HG02798 (cell line): ENCODE data around the gene RNF44.

Source experiments
- ATAC-seq: cut with Tn5 transposase; IDR thresholded peaks from one replicate; pipeline ENCODE4 v1.9.1; 2021; ENCODE audit warnings: mild to moderate bottlenecking; ENCODE audit not compliant: unreplicated experiment, poor library complexity

The RNF44 gene

DNA sequence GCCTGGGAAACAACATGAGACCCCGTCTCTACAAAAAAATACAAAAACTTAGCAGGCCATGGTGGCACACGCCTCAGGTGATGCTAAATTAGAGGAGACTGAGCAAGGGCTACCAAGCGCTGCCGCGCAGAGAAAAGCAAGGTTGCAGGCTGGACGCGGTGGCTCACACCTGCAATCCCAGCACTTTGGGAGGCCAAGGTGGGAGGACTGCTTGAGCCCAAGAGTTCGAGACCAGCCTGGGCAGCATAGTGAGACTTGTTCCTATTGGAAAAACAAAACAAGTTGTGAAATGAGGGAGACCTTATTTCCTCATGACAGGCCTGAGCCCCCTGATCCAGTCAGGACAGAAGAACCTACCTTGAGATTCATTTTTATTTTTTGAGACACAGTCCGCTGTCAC is 11.5 kb downstream of the RNF44 start:
- no peak for ATAC-seq

DNA sequence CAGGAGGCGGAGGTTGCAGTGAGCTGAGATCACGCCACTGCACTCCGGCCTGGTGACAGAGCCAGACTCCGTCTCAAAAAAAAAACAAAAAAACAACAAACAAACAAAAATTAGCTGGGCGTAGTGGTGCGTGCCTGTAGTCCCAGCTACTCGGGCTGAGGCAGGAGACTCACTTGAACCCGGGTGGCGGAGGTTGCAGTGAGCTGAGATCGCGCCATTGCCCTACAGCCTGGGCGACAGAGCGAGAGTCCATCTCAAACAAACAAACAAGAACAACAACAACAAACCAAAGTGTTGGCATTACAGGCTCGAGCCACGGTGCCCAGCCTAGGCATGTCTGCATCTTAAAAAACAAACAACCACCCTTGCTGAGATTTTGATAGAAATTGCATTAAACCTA is 12.2 kb downstream of the RNF44 start:
- no peak for ATAC-seq

DNA sequence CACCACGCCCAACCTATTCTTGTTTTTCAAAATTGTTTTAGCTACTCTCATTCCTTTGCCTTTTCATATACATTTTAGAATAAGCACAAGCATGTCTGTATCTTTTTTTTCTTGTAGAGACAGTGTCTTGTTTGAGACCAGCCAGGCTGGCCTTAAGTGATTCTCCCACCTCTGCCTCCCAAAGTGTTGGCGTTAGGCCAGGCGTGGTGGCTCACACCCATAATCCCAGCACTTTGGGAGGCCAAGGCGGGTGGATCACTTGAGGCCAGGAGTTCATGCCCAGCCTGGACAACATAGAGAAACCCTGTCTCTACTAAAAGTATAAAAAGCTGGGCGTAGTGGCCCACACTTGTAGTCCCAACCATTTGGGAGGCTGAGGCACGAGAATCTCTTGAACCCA is 13.1 kb downstream of the RNF44 start:
- ATAC-seq, result no peak

DNA sequence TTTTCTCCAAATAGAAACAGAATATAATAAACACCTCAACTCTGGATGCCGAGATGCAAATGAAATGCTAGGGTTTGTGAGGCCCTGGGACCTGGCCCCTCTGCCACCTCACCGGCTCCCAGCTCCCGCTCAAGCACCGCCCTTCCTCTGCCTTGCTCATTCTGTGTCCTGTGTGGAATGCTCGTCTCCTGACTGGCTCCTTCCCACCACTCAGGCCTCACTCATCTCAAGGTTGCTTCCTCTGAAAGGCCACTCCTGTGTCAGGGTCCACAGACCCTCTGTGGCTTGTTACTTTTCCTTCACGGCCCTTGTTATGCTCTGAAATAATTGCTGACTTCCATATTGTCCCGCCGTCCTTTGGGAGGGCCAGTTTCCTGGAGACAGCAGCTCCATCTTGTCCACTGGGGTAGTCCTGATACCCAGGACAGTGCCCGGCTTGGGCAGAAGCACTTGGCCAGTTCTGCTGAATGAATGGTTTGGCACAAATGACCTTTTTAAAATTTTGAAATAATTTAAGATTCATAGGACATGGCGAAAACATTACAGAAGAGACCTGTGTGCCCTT is 15.4 kb downstream of the RNF44 start:
- no peak for ATAC-seq

DNA sequence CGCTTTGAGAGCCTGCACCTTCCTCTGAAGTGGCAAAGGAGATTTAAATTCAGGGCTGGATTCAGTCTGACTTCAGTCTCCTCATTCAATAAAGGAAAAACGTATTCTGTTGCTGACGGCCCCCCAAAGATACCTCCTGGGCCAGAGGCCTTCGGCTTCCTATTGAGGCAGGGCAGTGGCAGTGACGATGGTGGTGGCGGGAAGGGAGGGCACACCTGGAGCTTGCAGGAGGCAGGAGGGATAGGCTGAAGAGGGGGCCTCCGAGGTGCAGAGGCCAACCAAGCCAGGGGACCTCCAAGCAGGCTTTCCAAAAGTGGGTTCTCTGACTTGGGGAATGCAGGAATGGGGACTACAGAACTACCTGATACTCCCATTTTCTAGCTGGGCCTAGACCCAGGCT is 15.9 kb downstream of the RNF44 start:
- no peak for ATAC-seq

DNA sequence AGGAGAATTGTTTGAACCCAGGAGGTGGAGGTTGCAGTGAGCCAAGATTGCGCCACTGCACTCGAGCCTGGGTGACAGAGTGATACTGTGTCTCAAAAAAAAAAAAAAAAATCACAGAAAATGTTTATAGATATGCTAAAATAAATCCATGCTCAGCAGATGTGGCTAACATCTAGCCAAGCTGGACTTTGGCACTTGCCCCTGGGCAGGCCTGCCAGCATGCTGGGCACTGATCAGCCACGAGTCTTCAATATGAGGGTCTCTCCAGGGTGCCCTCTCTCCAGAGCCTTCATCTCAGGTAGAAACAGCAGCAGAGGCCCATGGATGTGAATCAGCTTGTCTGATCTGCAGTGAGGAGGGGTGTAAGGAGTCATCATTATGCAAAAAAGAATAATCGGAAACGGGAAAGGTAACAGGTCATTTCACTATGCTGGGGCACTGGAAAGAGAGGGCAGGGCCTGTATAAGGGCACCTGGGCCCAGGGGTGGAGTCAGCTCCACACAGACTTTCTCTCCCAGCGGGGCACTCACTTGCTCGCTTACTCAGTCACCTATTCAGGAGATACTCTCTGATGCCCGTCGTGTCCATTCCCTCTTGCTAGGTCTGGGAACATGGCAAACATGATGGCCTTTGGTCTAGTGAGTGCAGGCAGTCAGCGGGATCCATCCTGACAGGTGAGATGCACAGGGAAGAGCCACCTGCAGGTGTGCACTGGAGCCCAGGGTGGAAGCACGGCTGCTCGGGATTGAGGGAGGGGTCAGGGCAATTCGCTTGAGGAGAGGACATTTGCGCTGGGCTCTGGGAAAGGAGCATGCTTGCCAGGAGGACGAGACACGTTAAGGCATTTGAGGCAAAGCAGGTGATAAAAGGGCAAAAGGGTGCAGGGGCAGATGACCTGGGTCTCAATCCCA is 17.1 kb downstream of the RNF44 start:
- no peak for ATAC-seq

DNA sequence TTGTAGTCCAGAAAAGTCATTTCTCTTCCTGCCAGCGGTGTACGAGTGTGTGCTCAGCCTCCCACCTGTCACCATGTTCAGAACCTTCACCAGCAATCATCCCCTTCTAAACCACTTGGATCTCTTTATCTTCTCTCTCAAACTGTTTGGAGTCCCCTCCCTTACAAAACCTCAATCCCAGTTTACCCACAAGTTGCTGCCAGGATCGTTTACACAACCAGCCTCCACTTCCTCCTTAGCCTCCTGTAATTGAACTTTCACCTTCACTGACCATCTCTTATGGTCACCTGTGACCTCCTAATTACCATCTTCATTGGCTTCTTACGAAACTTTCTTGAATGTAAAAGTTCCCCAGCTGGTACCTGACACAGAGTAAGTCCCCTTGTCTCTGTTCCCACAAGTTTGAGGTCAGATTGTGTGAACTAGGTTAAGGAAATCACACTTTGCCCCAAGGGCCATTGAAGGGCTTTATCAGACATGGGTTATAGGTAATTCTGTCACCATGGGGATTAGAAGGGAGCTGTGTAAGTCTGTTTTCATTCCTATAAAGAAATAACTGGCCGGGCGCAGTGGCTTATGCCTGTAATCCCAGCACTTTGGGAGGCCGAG is 20.0 kb downstream of the RNF44 start:
- no peak for ATAC-seq

DNA sequence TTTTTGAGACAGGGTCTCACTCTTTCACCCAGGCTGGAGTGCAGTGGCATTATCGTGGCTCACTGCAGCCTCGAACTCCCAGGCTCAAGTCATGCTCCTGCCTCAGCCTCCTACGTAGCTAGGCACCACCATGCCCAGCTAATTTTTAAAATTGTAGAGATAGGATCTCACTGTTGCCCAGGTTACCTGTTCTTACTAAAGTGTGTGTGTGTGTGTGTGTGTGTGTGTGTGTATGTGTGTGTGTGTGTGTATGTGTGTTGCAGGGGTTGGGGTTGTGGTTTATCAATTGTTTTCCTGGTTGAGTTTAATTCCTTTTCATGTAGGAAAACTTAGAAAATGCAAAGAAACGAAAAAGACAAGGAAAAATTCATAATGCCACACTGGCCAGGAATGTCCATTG is 21.8 kb downstream of the RNF44 start:
- no peak for ATAC-seq

DNA sequence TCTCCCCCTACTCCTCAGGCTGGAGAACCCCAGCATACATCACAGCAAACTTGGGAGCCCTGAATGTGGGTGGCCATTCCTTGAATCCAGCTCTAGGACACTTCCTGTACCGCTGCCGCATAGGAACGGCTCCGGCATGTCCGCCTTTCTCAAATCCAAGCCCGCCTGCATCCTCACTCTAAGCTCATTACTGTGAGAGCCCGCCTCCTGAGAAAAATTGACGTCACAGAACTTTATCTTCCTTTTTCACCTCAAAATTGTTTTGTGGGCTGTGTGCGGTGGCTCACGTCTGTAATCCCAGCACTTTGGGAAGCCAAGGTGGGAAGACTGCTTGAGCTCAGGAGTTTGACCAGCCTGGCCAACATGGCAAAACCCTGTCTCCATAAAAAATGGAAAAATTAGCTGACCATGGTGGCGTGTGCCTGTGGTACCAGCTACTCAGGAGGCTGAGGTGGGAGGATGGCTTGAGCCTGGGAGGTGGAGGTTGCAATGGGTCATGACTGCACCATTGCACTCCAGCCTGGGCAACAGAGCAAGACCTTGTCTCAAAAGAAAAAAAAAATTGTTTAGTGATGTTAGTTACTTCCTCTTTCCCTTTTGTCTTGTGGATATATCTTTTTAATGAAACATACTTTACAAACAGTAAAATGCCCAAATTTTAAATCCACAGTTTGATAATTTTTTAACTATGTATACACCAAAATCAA is 22.8 kb downstream of the RNF44 start:
- ATAC-seq, result no peak

DNA sequence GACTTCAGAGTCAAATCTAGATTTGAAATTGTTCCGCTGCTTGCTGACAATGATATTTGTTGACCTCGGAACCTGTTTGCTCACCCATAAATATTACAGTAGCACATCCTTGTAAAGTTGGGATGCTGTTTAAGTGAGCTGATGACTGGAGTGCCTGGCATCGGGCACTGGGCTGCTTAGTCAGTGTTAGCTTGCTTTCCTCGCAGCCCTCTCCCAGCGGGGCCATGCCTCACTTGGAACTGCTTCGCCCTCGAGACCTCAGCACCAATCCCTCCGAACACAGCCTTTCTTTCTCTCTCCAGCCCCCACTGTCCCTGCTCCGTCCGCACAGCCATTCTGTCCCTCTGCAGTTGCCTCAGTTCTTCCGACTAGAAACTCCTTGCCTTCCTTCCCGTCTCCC is 23.4 kb downstream of the RNF44 start:
- no peak for ATAC-seq

DNA sequence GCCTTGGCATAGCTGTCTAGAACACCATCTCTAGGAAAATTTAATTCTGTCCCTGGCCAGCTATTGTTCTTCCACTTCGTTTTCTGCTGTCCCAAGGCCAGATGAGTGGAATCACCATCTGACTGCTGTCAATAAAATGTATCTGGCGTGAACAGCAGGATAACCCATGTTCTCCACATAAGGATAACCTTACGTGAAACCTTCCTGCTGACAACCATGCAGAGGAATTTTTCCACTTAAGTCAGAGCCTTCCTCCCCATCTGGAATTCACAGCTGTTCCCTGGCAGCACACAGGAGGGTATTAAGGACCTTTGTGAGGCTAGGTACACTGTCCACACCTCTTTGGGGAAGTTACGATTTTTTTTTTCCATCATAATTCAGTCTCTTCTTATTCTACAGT is 28.6 kb downstream of the RNF44 start:
- ATAC-seq, result no peak

DNA sequence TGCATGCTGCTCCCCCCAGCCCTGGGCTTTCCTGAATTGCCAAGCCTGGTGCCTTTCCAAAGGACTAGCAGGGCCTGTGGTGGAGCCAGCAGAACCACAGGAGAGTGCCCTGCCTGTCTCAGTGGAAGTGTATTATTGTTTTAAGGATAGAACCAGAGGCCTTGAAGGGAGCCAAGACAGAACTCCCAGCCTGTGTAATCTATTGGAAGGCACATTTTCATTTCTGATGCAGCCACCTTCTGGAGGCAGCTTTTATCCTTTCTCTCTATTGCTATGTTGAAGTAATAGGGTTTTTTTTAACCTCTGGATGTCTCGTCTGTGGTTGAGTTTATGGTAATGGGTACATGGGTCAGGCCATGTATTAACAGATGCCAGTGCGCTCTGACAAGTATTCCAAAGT is 29.3 kb downstream of the RNF44 start:
- ATAC-seq, result no peak

DNA sequence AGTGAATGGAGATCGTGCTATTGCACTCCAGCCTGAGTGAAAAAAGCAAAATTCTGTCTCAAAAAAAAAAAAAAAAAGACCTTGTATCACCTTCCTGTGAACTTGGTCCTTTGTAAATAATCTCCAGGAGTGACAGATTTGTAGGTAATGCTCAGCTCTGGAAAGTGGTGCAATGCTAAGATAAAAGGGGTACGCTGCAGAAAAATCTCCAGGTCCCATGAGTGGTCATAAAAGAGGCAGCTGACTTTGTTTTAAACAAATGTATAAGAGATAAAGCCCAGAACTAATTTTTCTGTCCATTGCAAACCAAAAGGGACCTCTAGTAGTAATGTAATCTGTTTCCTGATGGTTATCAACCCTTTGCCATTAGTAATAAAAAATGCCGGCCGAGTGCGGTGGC is 33.7 kb downstream of the RNF44 start:
- no peak for ATAC-seq

DNA sequence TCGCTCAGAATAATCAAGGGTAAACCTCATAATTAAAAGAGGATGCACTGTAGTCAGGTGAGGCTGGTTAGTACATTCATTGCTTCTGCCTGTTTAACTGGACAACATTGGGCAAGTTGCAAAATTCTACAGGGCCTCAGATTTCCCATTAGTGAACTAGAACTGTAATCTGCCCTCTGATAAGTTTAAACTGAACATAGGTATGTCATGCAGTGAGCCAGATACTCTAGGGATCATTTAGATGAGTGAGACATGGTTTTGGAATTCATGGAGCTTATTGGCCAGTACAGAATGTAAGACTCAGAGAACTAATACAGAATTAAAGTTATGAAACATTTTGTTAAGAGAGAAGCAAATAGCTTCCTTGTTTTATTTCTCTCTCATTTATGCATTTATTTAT is 35.9 kb downstream of the RNF44 start:
- no peak for ATAC-seq

DNA sequence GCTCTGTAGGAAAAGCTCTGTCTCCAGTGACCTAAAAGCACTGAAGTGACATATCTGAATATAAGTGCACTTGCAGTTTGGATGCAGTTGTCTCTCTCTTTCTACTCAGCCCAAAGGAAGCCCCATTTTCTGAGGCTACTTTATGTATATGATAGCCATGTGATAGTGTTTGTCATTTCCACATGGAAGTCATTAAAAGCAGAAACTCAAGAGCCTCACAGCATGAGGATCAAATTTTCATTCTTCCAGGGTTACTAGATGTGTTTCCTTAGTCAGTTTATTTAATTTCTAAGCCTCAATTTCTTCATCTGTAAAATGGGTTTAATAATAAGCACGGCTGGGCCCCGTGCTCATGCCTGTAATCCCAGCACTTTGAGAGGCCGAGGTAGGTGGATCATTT is 36.7 kb downstream of the RNF44 start:
- no peak for ATAC-seq

DNA sequence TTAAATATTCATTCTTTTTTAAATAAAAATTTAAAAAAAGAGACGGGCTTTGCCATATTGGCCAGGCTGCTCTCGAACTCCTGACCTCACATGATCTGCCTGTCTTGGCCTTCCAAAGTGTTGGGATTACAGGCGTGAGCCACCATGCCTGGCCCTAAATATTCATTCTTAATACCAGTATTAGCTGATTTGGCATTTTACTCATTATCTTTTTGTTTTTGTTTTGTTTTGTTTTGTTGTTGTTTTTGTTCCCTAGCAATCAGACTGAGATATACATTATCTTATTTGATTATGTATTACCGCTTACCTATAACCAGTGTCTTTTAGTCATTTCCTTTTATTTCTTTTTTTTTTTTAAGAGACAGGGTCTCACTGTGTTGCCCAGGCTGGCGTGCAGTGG is 37.9 kb downstream of the RNF44 start:
- no peak for ATAC-seq

DNA sequence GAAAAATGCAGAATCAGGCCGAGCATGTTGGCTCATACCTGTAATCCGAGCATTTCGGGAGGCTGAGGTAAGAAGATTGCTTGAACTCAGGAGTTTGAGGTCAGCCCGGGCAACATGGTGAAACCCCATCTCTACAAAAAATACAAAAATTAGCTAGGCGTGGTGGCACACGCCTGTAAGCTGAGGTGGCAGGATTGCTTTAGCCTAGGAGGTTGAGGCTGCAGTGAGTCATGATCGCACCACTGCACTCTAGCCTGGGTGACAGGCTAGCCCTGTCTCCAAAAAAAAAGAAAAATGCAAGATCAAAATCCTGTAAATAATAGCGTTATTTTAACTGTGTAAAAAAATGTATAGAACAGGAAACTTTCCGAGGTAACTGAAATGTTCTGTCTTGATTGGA is 39.4 kb downstream of the RNF44 start:
- ATAC-seq, result no peak

DNA sequence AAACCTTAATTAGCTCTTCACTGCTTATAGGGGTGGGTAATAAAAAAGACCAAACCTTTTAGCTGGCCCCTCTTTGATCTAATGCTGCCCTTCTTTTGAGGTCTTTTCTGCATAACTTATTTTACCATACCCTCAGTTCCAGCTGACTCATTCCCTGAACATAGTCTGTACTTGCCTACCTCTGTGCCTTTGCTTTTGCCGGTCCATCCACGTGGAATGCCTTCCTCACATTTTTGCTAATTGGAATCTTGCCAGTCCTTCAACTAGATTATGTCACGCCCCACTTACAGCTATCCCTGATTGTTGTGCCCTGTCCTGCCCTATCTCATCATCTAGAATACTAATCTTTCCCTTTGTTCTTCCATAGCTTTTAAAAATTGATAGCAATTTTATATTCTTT is 44.8 kb downstream of the RNF44 start:
- ATAC-seq, result no peak

DNA sequence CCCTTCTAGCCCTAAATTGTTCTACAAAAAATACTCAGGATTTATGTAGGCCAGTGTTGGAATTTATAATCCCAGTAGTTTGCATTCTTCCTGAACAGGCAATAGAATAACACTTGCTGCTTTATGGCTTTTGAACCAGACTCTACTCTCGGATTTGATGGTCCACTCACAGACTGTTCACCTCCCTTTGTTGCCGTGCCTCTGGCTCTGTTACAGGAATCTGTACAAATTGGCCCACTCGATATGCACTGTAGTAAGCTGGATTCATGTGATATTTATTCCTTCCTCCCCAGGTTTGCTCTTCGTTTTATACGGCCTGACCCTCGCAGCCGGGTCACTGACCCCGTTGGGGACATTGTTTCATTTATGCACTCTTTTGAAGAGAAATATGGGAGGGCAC is 45.3 kb downstream of the RNF44 start:
- ATAC-seq, result no peak

DNA sequence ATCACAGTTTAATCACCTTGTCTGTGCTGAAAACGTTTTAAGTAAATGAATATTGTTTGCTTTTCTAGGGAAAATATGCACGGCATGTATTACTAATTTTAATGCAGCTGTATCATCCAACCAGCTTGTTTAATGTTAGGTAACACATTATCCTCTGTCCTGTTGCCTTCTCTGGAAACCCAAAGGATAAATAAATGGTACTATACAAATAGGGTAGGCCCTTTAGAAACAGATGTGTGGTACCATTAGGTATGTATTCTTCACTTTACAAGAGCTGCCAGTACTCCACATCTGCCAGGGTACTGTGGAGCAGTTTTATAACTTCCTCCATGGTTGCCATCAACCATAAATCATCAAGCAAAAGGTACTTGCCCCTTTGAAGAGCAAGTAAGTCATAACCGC is 46.1 kb downstream of the RNF44 start:
- ATAC-seq, result no peak

DNA sequence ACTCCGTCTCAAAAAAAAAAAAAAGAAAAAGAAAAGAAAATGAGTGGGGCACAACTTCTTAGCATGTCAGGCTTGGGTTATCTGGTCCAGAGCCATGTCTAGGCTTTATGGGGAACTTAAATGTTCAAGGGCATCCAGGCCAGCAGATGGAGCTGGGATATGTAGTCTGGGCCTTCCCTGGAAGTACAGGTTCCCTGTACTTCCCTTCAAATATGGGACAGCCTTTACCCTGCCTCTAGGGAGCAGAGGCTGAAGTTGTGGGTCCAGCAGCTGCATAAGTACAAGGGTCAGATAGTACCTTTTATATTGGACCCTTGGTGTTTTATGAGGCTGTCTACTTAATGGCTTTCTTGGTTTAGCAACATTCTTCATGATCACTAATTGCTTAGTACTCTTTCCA is 46.9 kb downstream of the RNF44 start:
- no peak for ATAC-seq
